Astrocyte of the cerebellum (primary cell): ENCODE measurements around the gene CDX2.

ENCODE experiments used
- DNase-seq: peaks from one replicate; pipeline ENCODE4 v3.0.0-alpha.2; 2011; ENCODE audit warnings: low read depth
- H3K4me3 ChIP-seq: 2 replicates; pipeline ENCODE4 v1.5.1; 2011; ENCODE audit warnings: mild to moderate bottlenecking, low read depth, low read length, moderate library complexity
- in situ Hi-C: cut with HindIII; loops from 2 replicates; pipeline ENCODE4 v1.10.0; 2017; ENCODE audit warnings: low sequenced_read_pairs
- TF ChIP-seq, protein P1 (sequence below): IDR thresholded peaks from 2 replicates; pipeline ENCODE4 v1.5.1; 2012; ENCODE audit warnings: low read length, low read depth, moderate library complexity, mild to moderate bottlenecking; ENCODE audit errors: missing control alignments

Gene CDX2

GRCh38 chr13:27925220-27925991 lies 43.7 kb downstream of the CDX2 start:
- no peak overlapping the region for H3K4me3 ChIP-seq
- DNase-seq, result no peak
- TF ChIP-seq, protein P1, sequence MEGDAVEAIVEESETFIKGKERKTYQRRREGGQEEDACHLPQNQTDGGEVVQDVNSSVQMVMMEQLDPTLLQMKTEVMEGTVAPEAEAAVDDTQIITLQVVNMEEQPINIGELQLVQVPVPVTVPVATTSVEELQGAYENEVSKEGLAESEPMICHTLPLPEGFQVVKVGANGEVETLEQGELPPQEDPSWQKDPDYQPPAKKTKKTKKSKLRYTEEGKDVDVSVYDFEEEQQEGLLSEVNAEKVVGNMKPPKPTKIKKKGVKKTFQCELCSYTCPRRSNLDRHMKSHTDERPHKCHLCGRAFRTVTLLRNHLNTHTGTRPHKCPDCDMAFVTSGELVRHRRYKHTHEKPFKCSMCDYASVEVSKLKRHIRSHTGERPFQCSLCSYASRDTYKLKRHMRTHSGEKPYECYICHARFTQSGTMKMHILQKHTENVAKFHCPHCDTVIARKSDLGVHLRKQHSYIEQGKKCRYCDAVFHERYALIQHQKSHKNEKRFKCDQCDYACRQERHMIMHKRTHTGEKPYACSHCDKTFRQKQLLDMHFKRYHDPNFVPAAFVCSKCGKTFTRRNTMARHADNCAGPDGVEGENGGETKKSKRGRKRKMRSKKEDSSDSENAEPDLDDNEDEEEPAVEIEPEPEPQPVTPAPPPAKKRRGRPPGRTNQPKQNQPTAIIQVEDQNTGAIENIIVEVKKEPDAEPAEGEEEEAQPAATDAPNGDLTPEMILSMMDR, result no peak
- in situ Hi-C loops, result no loop called here

DNA sequence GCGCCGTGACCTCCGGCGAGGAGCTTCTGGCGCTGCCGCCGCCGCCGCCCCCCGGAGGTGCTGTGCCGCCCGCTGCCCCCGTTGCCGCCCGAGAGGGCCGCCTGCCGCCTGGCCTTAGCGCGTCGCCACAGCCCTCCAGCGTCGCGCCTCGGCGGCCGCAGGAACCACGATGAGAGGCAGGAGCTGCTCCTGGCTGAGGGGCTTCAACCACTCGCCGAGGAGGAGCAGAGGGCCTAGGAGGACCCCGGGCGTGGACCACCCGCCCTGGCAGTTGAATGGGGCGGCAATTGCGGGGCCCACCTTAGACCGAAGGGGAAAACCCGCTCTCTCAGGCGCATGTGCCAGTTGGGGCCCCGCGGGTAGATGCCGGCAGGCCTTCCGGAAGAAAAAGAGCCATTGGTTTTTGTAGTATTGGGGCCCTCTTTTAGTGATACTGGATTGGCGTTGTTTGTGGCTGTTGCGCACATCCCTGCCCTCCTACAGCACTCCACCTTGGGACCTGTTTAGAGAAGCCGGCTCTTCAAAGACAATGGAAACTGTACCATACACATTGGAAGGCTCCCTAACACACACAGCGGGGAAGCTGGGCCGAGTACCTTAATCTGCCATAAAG lies 44.5 kb downstream of the CDX2 start:
- in situ Hi-C loops, result no loop called here
- H3K4me3 ChIP-seq, result no peak overlapping the region
- TF ChIP-seq, protein P1, result no peak
- no peak for DNase-seq

DNA sequence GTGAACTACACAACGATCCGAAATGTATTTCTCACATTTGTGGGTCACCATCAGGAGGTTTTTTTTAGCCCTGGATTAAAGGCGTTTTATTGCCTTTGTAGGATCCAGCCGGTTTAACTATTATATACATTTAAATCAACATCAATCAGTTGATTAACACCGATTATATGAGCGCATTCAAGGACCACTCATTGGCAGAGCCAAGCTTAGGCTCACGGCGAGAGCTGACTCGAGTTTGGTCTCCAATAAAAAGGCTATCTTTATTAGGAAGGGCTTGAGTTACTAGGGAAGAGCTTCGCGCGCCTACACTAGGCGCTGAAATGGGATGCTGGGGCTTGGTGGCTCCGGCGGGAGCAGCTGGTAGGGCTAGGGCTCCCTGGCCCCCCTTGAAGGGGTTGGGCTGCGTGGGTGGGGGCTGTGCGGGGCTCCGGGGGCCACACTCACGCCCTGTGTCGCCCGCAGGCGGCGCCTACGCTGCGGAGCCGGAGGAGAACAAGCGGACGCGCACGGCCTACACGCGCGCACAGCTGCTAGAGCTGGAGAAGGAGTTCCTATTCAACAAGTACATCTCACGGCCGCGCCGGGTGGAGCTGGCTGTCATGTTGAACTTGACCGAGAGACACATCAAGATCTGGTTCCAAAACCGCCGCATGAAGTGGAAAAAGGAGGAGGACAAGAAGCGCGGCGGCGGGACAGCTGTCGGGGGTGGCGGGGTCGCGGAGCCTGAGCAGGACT lies 45.2 kb downstream of the CDX2 start:
- H3K4me3 ChIP-seq, result no peak overlapping the region
- in situ Hi-C loops, result no loop called here
- TF ChIP-seq, protein P1, result no peak
- no peak for DNase-seq

GRCh38 chr13:27922883-27923612 lies 46.1 kb downstream of the CDX2 start:
- no peak for DNase-seq
- TF ChIP-seq, protein P1, result no peak
- in situ Hi-C loops, result no loop called here
- H3K4me3 ChIP-seq, result no peak overlapping the region

- no peak for DNase-seq
- TF ChIP-seq, protein P1, result no peak
- in situ Hi-C loops, result no loop called here
- H3K4me3 ChIP-seq, result no peak overlapping the region
Observed at GRCh38 chr13:27921961-27922882, 46.9 kb downstream of the CDX2 start.
